ENCODE results near the gene UPK3BL1. TPM values are rescaled to one million over a fixed set of nuclear protein-coding genes. Genes with fewer than 3 reads are reported as not detected.
"Not testable (repeated sequence)": the region's sequence is repeated elsewhere in the genome, so short reads cannot be mapped to it uniquely, and the experiment has no call there.

Gene UPK3BL1
- total and polyA plus RNA-seq, 2 of the 13 experiments (the other 11 are each of a cell fraction or from before 2014, with no cell fraction given) = 6.3 to 13.8 TPM

DNA sequence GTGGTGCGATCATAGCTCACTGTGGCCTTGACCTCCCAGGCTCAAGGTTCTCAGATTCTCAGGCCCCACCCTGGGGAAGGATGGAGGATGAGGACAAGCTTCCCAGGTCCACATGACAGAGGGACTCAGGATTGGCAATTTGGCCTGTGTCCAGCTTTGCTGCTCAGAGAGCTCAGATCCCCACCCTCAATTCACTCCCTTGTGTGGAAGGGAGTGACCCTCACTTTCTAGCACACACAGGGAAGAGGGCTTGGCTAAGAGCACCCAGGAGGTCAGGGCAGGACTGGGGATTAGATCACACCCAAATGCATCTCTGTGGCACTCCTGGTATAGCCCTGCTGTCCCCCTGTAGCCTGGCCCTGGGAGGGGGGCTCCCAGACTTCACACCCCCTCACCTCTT, 813 bp upstream of the UPK3BL1 start:
- H4K20me1 ChIP-seq (ENCODE audit: insufficient read depth, low read length); H3K4me1 ChIP-seq (ENCODE audit: insufficient read depth, low read length); DNase-seq (ENCODE audit: low spot score); H3K27ac ChIP-seq (ENCODE audit: extremely low read length, insufficient read depth, low read length); H3K36me3 ChIP-seq (replicated peaks in 1 of 2; ENCODE audit: control insufficient read depth in 1 of 2, insufficient read depth in 2 of 2, low read length in 2 of 2); CTCF ChIA-PET (ENCODE audit: low intra/inter-chr PET ratio, low total read pairs); H3K9ac ChIP-seq (ENCODE audit: insufficient read depth, low read depth, low read length); POLR2A ChIA-PET; H3K27me3 ChIP-seq (ENCODE audit: control insufficient read depth in 1 of 2, insufficient read depth in 2 of 2, low read length in 2 of 2); H3K4me3 ChIP-seq (replicated peaks in 1 of 3; ENCODE audit: insufficient read depth in 1 of 3, low read depth in 2 of 3, low read length in 3 of 3); FAIRE-seq; in situ Hi-C loops (cut with HindIII; ENCODE audit: extremely low pct_ligation_motif_present, low pct_unique_long_range_greater_than_20kb); H2AFZ ChIP-seq (ENCODE audit: low read length); intact Hi-C loops (cut with micrococcal nuclease; ENCODE audit: unreplicated experiment); H3K79me2 ChIP-seq (ENCODE audit: insufficient read depth, low read length); H3K4me2 ChIP-seq (ENCODE audit: low read depth, low read length); H3K9me3 ChIP-seq (ENCODE audit: low read length); ATAC-seq: not testable (repeated sequence)
- WGBS (ENCODE audit: low lambda C conversion rate) = no CpG with 5 or more reads among the region's 1 CpG
- BruUV-seq (replicated peaks) = TSS peak; percentile 51

GRCh38 chr7:102638848-102639247, 3.7 kb downstream of the UPK3BL1 start:
- H2AFZ ChIP-seq (ENCODE audit: low read length); H3K4me3 ChIP-seq (replicated peaks in 1 of 3; ENCODE audit: insufficient read depth in 1 of 3, low read depth in 2 of 3, low read length in 3 of 3); H3K4me1 ChIP-seq (ENCODE audit: insufficient read depth, low read length); H3K4me2 ChIP-seq (ENCODE audit: low read depth, low read length); BruUV-seq (replicated peaks); DNase-seq (ENCODE audit: low spot score); intact Hi-C loops (cut with micrococcal nuclease; ENCODE audit: unreplicated experiment); CTCF ChIA-PET (ENCODE audit: low intra/inter-chr PET ratio, low total read pairs); POLR2A ChIA-PET; in situ Hi-C loops (cut with HindIII; ENCODE audit: extremely low pct_ligation_motif_present, low pct_unique_long_range_greater_than_20kb); H3K27me3 ChIP-seq (ENCODE audit: control insufficient read depth in 1 of 2, insufficient read depth in 2 of 2, low read length in 2 of 2); H3K36me3 ChIP-seq (replicated peaks in 1 of 2; ENCODE audit: control insufficient read depth in 1 of 2, insufficient read depth in 2 of 2, low read length in 2 of 2); H3K79me2 ChIP-seq (ENCODE audit: insufficient read depth, low read length); H3K9ac ChIP-seq (ENCODE audit: insufficient read depth, low read depth, low read length); ATAC-seq; FAIRE-seq; H4K20me1 ChIP-seq (ENCODE audit: insufficient read depth, low read length); H3K27ac ChIP-seq (ENCODE audit: extremely low read length, insufficient read depth, low read length); H3K9me3 ChIP-seq (ENCODE audit: low read length): not testable (repeated sequence)
- WGBS (ENCODE audit: low lambda C conversion rate) = 93% methylated on average over 6 of the region's 11 CpGs

- H3K9me3 ChIP-seq (ENCODE audit: low read length); POLR2A ChIA-PET; H3K4me2 ChIP-seq (ENCODE audit: low read depth, low read length); in situ Hi-C loops (cut with HindIII; ENCODE audit: extremely low pct_ligation_motif_present, low pct_unique_long_range_greater_than_20kb); H3K36me3 ChIP-seq (replicated peaks in 1 of 2; ENCODE audit: control insufficient read depth in 1 of 2, insufficient read depth in 2 of 2, low read length in 2 of 2); H3K9ac ChIP-seq (ENCODE audit: insufficient read depth, low read depth, low read length); ATAC-seq; BruUV-seq (replicated peaks); H3K27me3 ChIP-seq (ENCODE audit: control insufficient read depth in 1 of 2, insufficient read depth in 2 of 2, low read length in 2 of 2); H3K4me3 ChIP-seq (replicated peaks in 1 of 3; ENCODE audit: insufficient read depth in 1 of 3, low read depth in 2 of 3, low read length in 3 of 3); intact Hi-C loops (cut with micrococcal nuclease; ENCODE audit: unreplicated experiment); DNase-seq (ENCODE audit: low spot score); H2AFZ ChIP-seq (ENCODE audit: low read length); H3K4me1 ChIP-seq (ENCODE audit: insufficient read depth, low read length); H3K27ac ChIP-seq (ENCODE audit: extremely low read length, insufficient read depth, low read length); CTCF ChIA-PET (ENCODE audit: low intra/inter-chr PET ratio, low total read pairs); FAIRE-seq; H4K20me1 ChIP-seq (ENCODE audit: insufficient read depth, low read length); H3K79me2 ChIP-seq (ENCODE audit: insufficient read depth, low read length): not testable (repeated sequence)
- WGBS (ENCODE audit: low lambda C conversion rate) = 85% methylated on average over 9 of the region's 13 CpGs
These were observed 5.6 kb downstream of the UPK3BL1 start for GRCh38 chr7:102636956-102637355.

DNA sequence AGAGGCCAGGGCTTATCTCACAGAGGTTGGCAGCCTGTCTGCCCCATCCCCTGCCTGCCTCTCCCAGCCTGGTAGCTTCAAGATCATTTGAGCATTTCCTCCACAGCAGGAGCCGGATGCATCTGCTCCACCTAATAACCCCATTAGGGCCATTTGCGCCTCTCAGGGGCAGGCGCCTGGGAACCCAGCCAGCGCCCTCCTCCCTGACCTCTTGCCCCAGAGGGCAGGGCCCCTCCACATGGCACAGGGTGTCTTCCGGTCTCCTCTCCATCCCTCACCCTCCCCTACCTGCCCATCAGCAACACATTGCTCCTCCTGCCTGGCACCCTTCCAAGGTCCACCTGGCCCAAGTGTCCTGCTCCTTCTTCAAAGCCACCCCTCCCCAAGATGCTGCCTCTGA, 7.2 kb downstream of the UPK3BL1 start:
- WGBS (ENCODE audit: low lambda C conversion rate) = no CpG with 5 or more reads among the region's 5 CpGs
- H3K4me1 ChIP-seq (ENCODE audit: insufficient read depth, low read length); CTCF ChIA-PET (ENCODE audit: low intra/inter-chr PET ratio, low total read pairs); H3K27me3 ChIP-seq (ENCODE audit: control insufficient read depth in 1 of 2, insufficient read depth in 2 of 2, low read length in 2 of 2); H3K4me3 ChIP-seq (replicated peaks in 1 of 3; ENCODE audit: insufficient read depth in 1 of 3, low read depth in 2 of 3, low read length in 3 of 3); in situ Hi-C loops (cut with HindIII; ENCODE audit: extremely low pct_ligation_motif_present, low pct_unique_long_range_greater_than_20kb); H3K9me3 ChIP-seq (ENCODE audit: low read length); POLR2A ChIA-PET; H2AFZ ChIP-seq (ENCODE audit: low read length); H3K36me3 ChIP-seq (replicated peaks in 1 of 2; ENCODE audit: control insufficient read depth in 1 of 2, insufficient read depth in 2 of 2, low read length in 2 of 2); H3K79me2 ChIP-seq (ENCODE audit: insufficient read depth, low read length); H3K4me2 ChIP-seq (ENCODE audit: low read depth, low read length); H3K27ac ChIP-seq (ENCODE audit: extremely low read length, insufficient read depth, low read length); ATAC-seq; FAIRE-seq; intact Hi-C loops (cut with micrococcal nuclease; ENCODE audit: unreplicated experiment); H3K9ac ChIP-seq (ENCODE audit: insufficient read depth, low read depth, low read length); H4K20me1 ChIP-seq (ENCODE audit: insufficient read depth, low read length); DNase-seq (ENCODE audit: low spot score): not testable (repeated sequence)
- BruUV-seq (replicated peaks) = TSS peak; percentile 65
